OCI-M2 (cell line): ENCODE data around the gene MRPL28.
"Not testable (repeated sequence)": the region's sequence is repeated elsewhere in the genome, so short reads cannot be mapped to it uniquely, and the experiment has no call there.

Experiments
- DNase-seq: peaks from one replicate; lab custom pipeline; 2025; ENCODE audit not compliant: unreplicated experiment; lab: John Stamatoyannopoulos, UW

MRPL28 gene

DNA sequence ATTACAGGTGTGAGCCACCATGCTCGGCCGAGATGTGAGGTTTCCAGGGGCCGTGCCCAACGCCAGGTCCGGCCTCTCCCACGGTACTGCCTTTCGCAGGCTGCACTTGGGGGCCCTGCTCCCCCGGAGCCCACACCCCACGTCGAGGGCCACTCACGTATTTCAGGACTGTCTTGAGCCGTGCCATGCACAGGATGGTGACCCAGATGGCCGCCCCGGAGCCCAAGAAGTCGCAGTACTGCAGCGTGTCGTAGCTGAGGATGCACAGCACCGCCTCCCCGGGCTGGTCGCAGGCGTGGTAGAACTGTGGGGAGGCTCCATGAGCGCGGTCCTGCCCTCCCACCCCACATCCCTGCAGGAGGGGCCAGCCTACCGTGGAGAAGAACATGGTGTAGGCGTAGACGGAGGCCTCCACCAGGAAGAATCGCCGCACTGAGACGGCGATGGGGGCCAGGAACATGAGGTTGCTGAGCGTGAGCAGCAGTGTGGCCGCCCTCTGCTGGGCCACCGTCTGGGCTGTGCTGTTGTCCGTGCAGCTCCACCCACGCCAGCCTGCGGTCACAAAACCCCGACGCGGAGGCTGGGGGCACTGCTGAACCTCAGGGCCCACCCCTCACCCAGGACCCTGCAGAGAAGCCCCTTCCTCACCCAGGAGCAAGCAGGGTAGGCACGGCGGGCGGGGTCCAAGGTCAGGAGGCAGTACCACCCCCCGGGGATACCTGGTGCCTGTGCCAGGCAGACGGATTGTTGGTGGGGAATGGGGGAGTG lies 3.7 kb upstream of the MRPL28 start:
- DNase-seq, result no peak

DNA sequence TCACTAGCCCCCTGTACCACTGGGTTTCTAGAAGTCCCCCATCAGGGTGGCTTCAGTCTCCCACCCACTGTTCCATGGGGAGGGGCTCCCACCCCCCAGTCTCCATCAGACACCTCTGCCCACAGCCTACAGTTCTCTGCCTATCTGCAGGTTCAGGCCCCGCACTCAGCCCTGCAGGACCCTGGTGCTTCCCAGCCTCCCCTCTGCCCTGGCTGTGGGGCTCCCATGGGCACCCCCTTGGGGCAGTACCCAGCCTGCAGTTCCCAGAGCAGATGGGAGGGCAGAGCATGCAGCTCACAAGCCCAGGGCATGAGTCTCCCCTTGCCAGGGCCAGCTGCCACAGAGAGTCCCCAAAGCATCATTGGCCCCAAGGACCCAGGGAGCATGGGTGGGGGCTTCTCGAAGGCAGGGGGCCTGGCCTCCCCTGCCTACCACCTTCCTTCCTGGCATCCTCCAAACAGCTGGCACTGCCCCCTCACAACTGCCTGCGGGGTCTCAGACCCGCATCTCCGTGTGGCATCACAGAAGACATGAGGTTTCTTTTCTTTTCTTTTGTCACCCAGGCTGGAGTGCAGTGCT lies 2.8 kb upstream of the MRPL28 start:
- DNase-seq, result no peak

DNA sequence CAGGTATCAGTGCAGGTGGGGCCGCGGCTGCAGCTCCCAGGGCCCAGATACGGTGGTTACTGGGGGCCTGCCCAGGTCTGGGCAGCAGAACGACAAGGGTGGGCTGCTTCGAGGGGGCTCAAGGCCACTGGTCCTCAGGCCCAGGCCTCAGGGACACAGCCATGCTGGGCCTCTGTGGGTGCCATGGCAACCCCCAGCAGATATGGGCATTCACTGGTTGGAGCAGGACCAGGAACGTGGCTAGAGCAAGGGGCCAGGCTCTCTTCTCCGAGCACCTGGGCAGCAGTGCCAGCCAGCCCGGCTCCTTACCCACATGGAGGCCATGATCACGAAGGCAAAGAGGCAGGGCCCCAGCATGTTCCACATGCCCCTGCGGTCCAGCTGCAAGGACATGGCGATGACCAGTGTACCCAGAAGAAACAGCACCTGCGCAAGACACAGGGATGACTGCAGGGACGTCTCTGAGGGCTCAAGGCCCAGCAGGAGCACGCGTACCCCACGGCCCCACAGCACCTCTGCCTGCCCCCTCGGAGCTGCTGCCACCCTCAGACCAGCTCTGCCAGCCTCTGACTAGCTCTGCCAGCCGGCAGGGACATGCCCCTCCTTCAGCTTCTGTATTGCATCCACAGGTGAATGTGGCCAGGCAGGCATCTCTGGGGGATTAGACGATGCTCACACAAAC lies 2.1 kb upstream of the MRPL28 start:
- no peak for DNase-seq

DNA sequence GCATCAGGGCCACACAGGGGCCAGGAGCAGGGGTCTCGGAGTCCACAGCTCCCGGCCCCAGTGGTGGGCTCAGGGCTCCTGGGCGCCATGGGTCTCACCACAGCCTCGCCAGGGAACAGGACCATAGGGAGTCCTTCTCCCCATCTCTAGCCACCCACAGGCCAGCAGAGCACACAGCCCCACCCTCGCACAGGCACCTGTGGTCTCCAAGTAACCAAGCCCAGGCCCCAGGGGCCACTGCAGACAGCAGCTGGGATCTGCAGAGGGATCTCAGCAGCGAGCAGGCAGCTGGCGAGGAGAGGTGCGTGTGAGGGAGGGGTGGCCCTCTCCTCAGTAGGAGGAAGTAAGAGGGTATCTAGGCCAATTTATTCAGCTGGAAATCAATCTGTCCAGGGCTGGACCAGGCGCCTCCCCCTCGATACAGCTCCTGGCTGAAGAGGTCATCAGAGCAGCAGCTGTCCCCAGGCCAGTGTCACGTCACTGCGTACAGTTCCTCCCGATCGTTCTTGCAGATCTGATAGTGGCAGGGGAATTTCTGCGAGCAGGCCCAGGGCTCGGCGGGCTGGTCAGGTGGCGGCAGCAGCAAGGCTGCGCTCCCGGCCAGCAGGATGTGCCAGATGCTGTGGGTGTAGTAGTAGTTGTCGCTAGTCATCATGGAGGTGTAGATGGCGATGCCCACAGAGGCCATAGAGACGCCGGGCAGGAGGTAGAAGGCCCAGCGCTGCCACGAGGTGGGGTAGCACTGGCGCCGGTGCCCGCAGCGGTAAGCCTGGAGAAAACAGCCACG lies 1.4 kb upstream of the MRPL28 start:
- DNase-seq, result no peak

DNA sequence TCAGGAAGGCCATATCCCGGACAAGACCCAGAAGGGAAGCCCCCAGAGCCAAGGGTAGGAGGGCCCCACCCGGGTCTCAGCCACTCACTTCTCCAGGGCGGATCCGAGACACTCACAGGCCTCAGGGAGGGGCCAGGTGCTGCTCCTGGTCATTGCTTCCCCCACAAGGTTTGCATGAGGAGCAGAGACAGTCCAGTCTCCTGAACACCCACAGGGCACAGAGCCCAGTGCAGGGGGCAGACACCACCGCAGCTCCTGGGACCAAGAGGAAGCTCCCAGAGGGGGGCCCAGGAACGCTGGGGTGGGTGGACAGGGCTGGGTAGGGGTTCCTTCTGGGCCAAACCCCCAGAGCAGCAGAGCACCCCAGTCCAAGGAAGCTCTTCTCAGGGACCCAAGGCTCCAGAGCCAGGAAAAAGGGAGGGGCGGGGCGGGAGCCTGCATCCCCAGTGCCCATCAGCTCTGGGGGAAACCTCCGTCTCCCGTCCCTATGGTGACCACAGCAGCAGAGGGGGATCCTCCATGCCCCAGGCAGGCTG lies 709 bp upstream of the MRPL28 start:
- DNase-seq, result no peak

DNA sequence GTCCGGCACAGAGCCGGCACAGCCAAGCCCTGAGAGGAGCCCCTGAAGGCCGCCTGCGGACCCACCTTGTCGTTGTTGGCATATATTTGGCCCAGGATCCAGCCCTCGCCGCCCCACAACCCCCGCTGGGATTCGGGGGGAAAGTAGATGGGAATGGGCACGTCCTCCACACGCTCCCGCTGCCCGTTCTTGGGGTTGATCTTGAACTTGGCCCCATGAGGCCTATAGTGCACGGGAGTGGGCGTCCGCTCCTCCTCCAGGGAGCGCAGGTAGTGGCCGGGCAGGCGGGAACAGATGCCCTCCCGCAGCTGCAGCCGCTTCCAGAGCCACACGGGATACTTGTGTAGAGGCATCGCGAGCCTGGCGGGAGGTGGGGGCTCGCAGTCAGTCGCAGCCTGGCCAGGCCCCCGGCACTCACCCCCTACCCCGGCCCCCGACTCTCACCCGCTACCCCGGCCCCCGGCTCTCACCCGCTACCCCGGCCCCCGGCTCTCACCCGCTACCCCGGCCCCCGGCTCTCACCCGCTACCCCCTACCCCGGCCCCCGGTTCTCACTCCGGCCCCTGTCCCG lies 387 bp downstream of the MRPL28 start:
- no peak for DNase-seq

DNA sequence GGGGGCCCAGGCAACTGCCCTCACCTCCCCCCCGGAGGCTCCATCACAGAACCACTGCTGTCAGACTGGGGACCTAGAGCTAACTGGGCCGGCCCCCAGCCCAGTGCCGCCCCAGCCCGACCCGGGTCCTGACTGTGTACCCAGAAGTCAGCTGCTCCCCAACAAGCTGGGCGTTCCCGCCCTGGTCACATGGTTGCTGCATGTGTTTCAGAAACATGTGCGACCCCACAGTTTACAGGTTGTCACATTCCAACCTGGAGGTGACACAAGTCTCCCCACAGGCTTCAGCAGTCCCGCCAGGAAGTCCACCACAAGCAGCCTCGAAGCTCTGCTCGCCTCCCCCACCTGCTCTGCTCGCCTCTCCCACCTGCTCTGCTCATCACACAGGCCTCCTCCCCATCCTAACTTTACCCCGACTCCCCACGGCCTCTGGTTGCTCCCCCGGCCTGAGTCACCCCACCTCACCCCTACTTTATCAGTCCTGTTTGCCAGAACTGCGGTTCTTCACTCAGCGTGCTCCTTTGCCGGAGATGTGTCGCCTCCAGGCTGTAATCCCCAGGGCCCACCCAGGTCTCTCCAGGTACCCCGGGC lies 968 bp downstream of the MRPL28 start:
- no peak for DNase-seq

DNA sequence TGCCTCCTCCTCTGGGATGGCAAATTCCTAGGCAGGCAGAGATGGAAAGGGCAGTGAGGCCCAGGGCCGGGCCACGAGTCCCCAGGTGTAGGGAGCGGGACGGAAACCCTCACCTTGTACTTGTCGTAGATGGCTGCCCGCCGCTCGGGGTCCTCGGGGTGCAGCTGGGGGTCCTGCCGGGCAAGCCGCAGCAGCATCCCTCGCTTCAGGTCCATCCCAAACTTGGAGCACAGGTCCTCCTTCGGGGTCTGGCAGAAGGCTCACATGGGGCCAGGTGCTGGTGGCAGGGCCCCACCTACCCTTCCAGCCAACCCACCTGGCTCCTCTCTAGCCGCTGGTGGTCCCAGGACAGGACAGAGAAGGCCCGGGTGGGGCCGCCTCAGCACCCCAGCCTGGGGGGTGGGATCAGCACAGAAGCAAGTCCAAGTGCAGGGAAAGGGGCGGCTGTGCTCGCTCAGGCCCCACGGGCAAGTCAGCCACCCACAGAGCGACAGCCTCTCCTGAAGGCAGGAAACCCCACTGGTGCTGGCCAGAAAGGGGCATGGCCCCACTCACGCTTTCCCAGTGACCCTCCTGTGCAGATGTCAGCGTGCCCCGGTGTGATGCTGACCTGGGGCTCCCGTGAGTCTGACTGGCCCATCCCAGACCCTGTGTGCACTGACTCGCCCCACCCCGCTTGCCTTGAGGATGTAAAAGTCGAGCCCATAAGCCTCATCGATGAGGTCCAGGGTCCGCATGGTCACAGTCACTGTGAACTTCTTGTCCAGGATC lies 1.8 kb downstream of the MRPL28 start:
- DNase-seq, result no peak

DNA sequence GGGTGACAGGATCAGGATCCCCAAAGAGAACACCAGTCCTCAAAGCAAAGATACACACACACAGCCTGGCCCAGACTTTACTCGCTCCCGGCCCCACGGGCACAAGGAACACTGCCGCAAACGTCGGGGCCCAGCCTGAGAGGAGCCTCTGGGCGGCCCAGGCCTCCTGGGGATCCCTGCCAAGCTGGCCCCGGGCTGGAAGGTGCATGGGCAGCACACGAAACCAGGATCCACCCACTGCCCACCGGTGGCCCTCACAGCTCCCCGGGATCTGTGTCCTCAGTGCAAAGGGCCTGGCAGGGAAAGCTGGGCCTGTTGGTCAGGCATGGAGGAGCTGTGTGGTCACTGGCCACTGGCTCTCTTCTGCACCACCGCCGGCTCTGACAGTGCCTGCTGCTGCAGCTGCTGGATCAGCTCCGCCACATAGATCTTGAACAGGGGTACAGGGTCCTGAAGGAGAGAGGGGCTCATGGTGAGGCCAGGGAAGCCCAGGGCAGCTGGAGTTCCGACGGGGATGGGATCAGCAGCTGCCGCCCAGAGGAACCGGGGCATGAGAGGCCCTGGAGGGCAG lies 2.9 kb downstream of the MRPL28 start:
- DNase-seq, result no peak

DNA sequence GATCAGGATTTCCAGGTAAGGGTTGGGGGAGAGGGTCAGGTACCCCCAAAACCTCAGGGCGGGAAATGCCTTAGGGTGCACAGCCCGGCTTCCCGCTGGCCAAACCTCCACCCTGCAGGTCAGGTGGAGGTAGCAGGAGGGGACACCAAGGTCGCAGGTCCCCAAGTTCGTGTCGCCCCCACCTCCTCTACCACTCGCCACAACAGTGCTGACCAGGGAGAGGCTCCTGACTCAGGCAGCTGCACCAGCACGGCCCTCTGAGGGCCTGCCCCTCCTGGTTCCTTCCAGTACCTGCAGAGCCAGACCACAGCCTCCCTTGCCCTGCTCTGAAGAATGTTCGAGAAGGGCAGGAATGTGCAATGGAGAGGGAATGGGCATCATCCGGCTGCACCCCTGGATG lies 3.9 kb downstream of the MRPL28 start:
- DNase-seq, result no peak

DNA sequence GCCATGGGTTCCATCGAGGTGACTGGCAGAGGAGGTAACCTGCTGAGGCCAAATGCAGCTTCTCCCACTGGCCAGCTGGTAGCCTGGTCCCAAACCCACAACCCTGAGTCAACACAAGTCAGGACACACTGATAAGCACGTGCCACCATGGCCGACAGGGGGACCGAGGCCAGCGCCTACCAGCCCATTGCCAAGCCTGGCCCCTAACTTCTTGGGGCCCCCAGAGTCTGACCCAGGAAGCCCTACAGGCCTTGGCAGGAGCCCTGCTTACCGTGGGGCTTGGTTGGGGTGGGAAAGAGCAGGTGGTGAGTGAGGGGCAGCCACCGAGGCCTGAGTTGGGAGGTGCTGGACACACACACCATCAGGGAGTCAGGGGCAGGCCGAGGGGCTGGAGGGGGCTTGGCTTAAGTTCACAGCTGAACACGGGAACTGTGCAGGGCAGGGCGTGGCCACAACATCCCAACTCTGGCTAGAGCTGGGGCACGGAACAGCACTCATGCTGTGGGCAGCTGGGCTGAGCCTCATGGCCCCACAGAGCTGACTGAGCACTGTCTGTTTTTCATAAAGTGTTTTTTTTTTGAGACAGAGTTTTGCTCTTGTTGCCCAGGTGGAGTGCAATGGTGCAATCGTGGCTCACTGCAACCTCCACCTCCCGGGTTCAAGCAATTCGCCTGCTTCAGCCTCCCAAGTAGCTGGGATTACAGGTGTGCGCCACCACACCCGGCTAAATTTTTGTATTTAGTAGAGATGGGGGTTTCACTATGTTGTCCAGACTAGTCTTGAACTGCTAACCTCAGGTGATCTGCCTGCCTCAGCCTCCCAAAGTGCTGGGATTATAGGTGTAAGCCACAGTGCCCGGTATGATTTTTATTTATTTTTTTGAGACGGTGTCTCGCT lies 5.5 kb downstream of the MRPL28 start:
- no peak for DNase-seq

DNA sequence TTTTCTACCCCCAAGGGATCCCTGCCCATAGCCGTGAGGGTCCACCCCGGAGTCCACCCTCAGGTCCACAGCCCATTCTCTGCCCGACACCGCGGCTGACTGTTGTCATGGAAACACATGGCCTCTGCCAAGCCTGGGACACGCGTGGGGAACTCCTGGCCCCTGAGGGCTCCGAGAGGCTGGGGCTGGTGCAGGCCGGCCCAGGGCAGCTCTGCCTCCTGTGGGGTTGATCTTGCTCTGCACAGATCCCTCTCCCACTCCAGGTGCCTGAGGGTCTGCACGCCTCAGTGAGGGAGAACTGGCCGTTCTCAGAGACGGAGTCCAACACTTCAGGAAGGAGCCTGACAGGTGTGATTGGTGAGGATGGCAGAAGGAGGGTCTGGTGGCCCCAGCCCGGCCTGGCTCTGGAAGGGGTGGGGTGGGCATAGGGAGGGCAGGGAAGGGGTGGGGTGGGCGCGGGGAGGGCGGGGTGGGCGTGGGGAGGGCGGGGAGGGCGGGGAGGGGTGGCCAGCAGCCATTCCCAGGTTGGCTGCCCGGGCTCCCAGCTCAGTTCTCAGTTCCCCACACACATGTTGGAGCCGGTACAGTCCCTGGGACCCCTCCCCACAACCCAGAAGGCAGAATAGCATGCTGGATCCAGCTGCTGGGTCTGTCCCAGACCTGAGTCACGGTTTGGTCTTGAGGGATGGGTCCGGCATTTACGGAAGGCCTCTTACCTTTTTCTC lies 6.4 kb downstream of the MRPL28 start:
- no peak for DNase-seq

DNA sequence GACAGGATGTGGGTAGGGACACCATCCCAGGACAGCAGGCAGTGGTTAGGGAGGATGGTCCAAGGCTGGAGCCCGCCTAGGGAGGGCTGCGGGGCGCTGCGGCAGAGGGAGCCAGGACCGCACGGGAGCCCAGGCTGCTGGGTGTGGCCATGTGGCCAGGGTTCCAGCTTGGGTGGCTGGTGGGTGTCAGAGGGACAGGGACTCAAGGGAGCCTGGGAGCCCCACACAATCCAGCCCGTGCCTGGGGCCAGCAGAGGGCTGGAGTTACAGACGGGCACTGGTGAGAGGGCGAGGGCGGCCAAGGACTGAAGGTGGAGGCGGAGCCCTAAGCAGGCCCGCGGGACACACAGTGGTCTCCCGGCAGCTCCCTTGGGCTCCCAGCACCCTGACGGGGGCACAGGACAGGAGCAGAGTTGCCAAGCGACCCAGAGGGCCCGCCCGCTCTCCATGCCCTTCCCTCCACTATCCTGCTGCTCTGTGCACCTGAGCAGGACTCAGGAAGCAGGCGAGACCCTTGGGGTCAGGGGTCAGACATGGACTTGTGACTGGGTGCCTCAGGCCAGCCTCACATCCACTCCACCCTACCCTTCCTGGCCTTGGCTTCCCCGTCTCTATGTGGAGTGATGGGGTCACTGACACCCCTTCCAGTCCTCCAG lies 7.1 kb downstream of the MRPL28 start:
- no peak for DNase-seq

DNA sequence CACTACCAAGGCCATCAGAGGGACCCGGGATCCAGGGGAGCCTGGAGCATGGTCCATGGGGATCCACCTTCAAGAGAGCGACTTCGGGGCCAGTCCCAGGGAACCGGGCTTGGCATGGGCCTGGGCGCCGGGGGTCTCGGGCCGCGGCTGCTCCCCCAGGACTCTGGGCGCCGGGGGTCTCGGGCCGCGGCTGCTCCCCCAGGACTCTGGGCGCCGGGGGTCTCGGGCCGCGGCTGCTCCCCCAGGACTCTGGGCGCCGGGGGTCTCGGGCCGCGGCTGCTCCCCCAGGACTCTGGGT lies 7.7 kb downstream of the MRPL28 start:
- DNase-seq, result not testable (repeated sequence)

DNA sequence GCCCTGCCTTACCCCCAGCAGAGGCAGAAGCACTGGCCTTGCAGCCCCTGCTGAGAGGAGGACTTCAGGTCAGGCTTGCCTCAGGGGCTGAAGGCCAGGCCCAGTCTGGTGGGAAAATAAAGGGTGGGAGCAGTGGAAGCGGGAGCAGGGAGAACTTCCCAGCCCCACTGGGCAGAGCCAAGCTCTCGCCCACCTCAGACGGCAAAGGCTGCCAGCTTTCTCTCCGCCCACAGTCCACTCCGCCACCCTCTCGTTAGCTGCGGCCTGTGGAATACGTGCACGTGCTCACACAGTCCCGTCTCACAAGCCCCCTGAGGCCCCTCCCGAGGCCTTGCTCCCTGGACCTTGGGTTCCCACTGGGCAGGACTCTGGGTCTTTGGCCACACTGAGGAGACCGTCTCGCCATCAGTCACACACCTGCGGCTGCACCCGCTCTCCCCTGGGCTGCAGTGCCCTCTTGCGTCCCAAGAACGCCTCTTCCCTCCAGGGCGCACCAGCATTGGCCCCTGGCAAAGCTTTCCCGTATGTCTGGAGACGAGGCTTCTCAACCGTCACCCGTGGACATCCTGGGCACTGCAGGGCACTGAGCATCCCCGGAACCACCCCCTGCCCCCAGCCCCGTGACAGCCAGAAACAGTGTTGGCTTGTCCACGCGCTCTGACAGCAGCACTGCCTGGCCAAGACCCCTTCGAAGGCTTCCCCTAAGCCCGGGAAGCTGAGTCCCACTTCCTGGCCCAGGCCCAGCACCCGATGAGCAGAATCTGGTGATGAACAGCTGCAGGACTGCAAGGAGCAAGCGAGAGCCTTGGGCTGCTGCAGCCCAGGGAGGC lies 8.3 kb downstream of the MRPL28 start:
- DNase-seq, result no peak

DNA sequence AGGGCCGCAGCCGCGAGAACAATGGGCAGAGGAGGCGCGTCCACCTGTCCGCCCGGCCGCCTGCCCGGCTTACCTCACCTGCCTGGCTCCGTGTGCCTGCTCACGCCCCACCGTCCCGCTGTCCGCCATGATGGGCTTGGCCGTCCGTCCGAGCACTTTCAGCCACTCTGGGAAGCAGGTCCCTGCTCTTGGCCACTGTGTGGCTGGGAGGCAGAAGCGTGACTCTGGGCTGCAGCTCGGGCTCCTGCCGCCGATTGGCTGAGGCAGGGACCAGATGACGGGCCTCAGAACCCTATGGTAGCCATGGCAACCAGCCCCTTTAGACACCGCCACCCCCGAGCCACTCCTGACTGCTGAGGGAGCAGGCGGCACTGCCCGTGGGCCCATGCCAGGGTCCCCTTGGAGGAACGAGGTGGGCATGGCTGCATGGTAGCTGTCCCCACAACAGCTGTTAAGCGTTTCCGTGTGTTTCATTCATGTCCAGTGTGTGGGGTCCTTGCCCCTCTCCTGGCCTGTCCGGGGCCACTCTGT lies 8.9 kb downstream of the MRPL28 start:
- no peak for DNase-seq
